NT2/D1 (cell line): ENCODE results near the gene KCTD12.

Experiments used
- SUZ12 ChIP-seq: IDR thresholded peaks from 2 replicates; pipeline ENCODE4 v1.6.1; 2011; ENCODE audit not compliant: insufficient read length, insufficient read depth; ENCODE audit errors: extremely low read depth
- ZNF274 ChIP-seq: IDR thresholded peaks from 2 replicates; pipeline ENCODE4 v1.6.1; 2011; ENCODE audit warnings: mild to moderate bottlenecking, low read depth, low read length

GRCh38 chr13:76879203-76879882 is 6.9 kb downstream of the KCTD12 start:
- no peak for TF ChIP-seq ZNF274
- TF ChIP-seq SUZ12 = no peak
